HepG2 (cell line): ENCODE measurements around the gene KRT10. TPM values are rescaled to one million over a fixed set of nuclear protein-coding genes. Genes with fewer than 3 reads are reported as not detected.

Experiments
- ATAC-seq: fragments of 200-7000 bp; cut with Tn5 transposase; 3 replicates; pipeline ENCODE4 v1.9.1; 2020; ENCODE audit warnings: mild to moderate bottlenecking, moderate library complexity
- BruUV-seq: library from RNA; stranded (reverse); fragments of 400-500 nt; replicated peaks from 2 replicates; lab custom pipeline; 2021; lab: Mats Ljungman, UMichigan
- CTCF ChIA-PET: fragments of 300-600 bp; formaldehyde crosslinking; extraction: SDS; loops from one replicate; lab custom pipeline; 2021; ENCODE audit warnings: low total read pairs, inconsistent platforms, low intra/inter-chr PET ratio; lab: Yijun Ruan, JAX
- POLR2A ChIA-PET: fragments of 350-600 bp; sonication (Branson Sonifier 250); formaldehyde crosslinking; loops from one replicate; lab custom pipeline; 2020; ENCODE audit warnings: antibody characterized with exemption, inconsistent platforms; lab: Yijun Ruan, JAX
- DNase-seq: peaks from one replicate; pipeline ENCODE4 v3.0.0-alpha.2; 2015; ENCODE audit warnings: low spot score
- FAIRE-seq: peaks from 3 replicates; lab custom pipeline; 2011; peaks lifted over from hg19 to GRCh38; lab: Jason Lieb, UNC
- H2AFZ ChIP-seq: one replicate; pipeline ENCODE4 v1.6.1; 2011; ENCODE audit warnings: low read length, inconsistent platforms
- H3K27ac ChIP-seq: fragments of 300-600 bp; 3 replicates; pipeline ENCODE4 v1.8.0; 2011; ENCODE audit warnings: mixed run types, mild to moderate bottlenecking, mixed read lengths, low read length, inconsistent platforms; ENCODE audit not compliant: insufficient read depth; ENCODE audit errors: extremely low read length
- H3K27me3 ChIP-seq, 2 experiments: fragments of 200-600 bp in 1 of 2; 2 replicates in 1 of 2; 3 replicates in 1 of 2; pipeline versions ENCODE4 v1.6.0 to v1.8.0; 2011; ENCODE audit warnings: low read length in 2 of 2, mild to moderate bottlenecking in 2 of 2, moderate library complexity in 2 of 2, inconsistent platforms in 1 of 2; ENCODE audit not compliant: insufficient read depth in 2 of 2, control insufficient read depth in 1 of 2
- H3K36me3 ChIP-seq, 2 experiments: fragments of 200-600 bp in 1 of 2; replicated peaks in 1 of 2; 2 replicates in 1 of 2; 3 replicates in 1 of 2; pipeline versions ENCODE4 v1.5.1 to v1.8.0; 2011; ENCODE audit warnings: low read length in 2 of 2, inconsistent platforms in 1 of 2; ENCODE audit not compliant: insufficient read depth in 2 of 2, control insufficient read depth in 1 of 2
- H3K4me1 ChIP-seq: 2 replicates; pipeline ENCODE4 v1.5.1; 2012; ENCODE audit warnings: low read length, inconsistent platforms; ENCODE audit not compliant: insufficient read depth
- H3K4me2 ChIP-seq: 2 replicates; pipeline ENCODE4 v1.6.0; 2011; ENCODE audit warnings: low read depth, low read length, inconsistent platforms
- H3K4me3 ChIP-seq, 3 experiments: fragments of 200-600 bp in 1 of 3; sonication (generic), shearing (Covaris generic) in 1 of 3; replicated peaks in 1 of 3; 2 replicates each; pipeline ENCODE4 v1.5.1; 2011 to 2016; ENCODE audit warnings: low read length in 3 of 3, inconsistent platforms in 2 of 3, low read depth in 2 of 3, mild to moderate bottlenecking in 2 of 3, control low read depth in 1 of 3, mixed read lengths in 1 of 3; ENCODE audit not compliant: insufficient read depth in 1 of 3
- H3K79me2 ChIP-seq: one replicate; pipeline ENCODE4 v1.6.1; 2011; ENCODE audit warnings: low read length, inconsistent platforms; ENCODE audit not compliant: insufficient read depth
- H3K9ac ChIP-seq: 2 replicates; pipeline ENCODE4 v1.6.0; 2011; ENCODE audit warnings: mild to moderate bottlenecking, low read depth, low read length, inconsistent platforms; ENCODE audit not compliant: insufficient read depth
- H3K9me3 ChIP-seq: 2 replicates; pipeline ENCODE4 v1.5.1; 2012; ENCODE audit warnings: mild to moderate bottlenecking, low read length
- H4K20me1 ChIP-seq: 2 replicates; pipeline ENCODE4 v1.6.0; 2011; ENCODE audit warnings: inconsistent platforms, mild to moderate bottlenecking, low read length, moderate library complexity; ENCODE audit not compliant: insufficient read depth
- HNRNPH1 ChIP-seq: fragments of 200-400 bp; formaldehyde crosslinking; optimal IDR thresholded peaks from 2 replicates; pipeline ENCODE3; 2017; ENCODE audit warnings: mild to moderate bottlenecking, low read depth, low read length
- HNRNPUL1 ChIP-seq: fragments of 200-400 bp; formaldehyde crosslinking; IDR thresholded peaks from 2 replicates; pipeline ENCODE4 v1.6.1; 2017; ENCODE audit warnings: low read depth, mild to moderate bottlenecking, low read length, moderate library complexity
- IRX3 ChIP-seq: sonication (generic); formaldehyde crosslinking; IDR thresholded peaks from 2 replicates; pipeline ENCODE4 v1.8.1; 2023; ENCODE audit warnings: mild to moderate bottlenecking, low read depth, missing genetic modification reagents, borderline replicate concordance
- MATR3 ChIP-seq: sonication (generic); formaldehyde crosslinking; IDR thresholded peaks from 2 replicates; pipeline ENCODE4 v1.4.0; 2020; ENCODE audit warnings: missing genetic modification reagents
- MXI1 ChIP-seq: IDR thresholded peaks from 3 replicates; pipeline ENCODE4 v1.6.1; 2012; ENCODE audit warnings: low read depth, low read length, inconsistent platforms, borderline replicate concordance
- REST ChIP-seq, 2 experiments: IDR thresholded peaks; 2 replicates each; pipeline ENCODE4 v1.6.1; 2011 to 2012; ENCODE audit warnings: low read length in 2 of 2, borderline replicate concordance in 1 of 2, low read depth in 1 of 2, mild to moderate bottlenecking in 1 of 2, moderate library complexity in 1 of 2
- SALL1 ChIP-seq: sonication (generic); formaldehyde crosslinking; IDR thresholded peaks from 2 replicates; pipeline ENCODE4 v1.8.0; 2022; ENCODE audit warnings: mild to moderate bottlenecking, missing genetic modification reagents
- SNAPC2 ChIP-seq: sonication (generic); formaldehyde crosslinking; IDR thresholded peaks from 2 replicates; pipeline ENCODE4 v1.8.1; 2022; ENCODE audit warnings: mild to moderate bottlenecking, missing genetic modification reagents
- U2AF2 ChIP-seq: fragments of 200-400 bp; formaldehyde crosslinking; IDR thresholded peaks from 2 replicates; pipeline ENCODE4 v1.6.1; 2017; ENCODE audit warnings: low read depth, mild to moderate bottlenecking, low read length
- YY1 ChIP-seq: IDR thresholded peaks from 2 replicates; pipeline ENCODE4 v1.6.1; 2011; ENCODE audit warnings: low read length, low read depth, moderate library complexity, mild to moderate bottlenecking; ENCODE audit not compliant: insufficient read depth, insufficient replicate concordance
- ZNF260 ChIP-seq: sonication (generic); formaldehyde crosslinking; IDR thresholded peaks from 2 replicates; pipeline ENCODE4 v1.4.0; 2020; ENCODE audit warnings: missing genetic modification reagents, low read depth, mild to moderate bottlenecking, borderline replicate concordance
- ZNF317 ChIP-seq: sonication (generic); formaldehyde crosslinking; IDR thresholded peaks from 2 replicates; pipeline ENCODE4 v1.5.0; 2020; ENCODE audit warnings: mild to moderate bottlenecking, missing genetic modification reagents
- ZNF775 ChIP-seq: sonication (generic); formaldehyde crosslinking; IDR thresholded peaks from 2 replicates; pipeline ENCODE4 v1.4.0; 2020; ENCODE audit warnings: missing genetic modification reagents, mild to moderate bottlenecking, moderate library complexity, borderline replicate concordance
- ZNF800 ChIP-seq: sonication (generic); formaldehyde crosslinking; IDR thresholded peaks from 2 replicates; pipeline ENCODE4 v1.4.0; 2020; ENCODE audit warnings: missing genetic modification reagents
- WGBS: methylation state at CpG from one replicate; pipeline ENCODE4 v1.1.6; 2017; ENCODE audit warnings: low lambda C conversion rate; 5-methylcytosine and 5-hydroxymethylcytosine counted together
- in situ Hi-C: cut with HindIII; loops from 2 replicates; pipeline ENCODE4 v1.10.0; 2017; ENCODE audit warnings: low pct_unique_long_range_greater_than_20kb; ENCODE audit not compliant: extremely low pct_ligation_motif_present
- intact Hi-C: fragments of 100-400 bp; cut with micrococcal nuclease; formaldehyde crosslinking; loops from one replicate; pipeline ENCODE4 v1.10.0; 2022; ENCODE audit not compliant: unreplicated experiment
- polyA plus RNA-seq, 8 experiments: library from polyadenylated mRNA; depleted of rRNA in 3 of 8; stranded (reverse) in 7 of 8; unstranded in 1 of 8; fragments of >200 nt; fragmentation: Illumina TruSeq in 4 of 8; extraction: Trizol in 4 of 8; gene quantifications; 2 replicates each; pipeline versions ENCODE4 v1.2.1 to v1.2.3, GENCODE V29; 2011 to 2016; ENCODE audit warnings: low read depth in 4 of 8, missing spikeins in 1 of 8, mixed read lengths in 1 of 8; ENCODE audit not compliant: insufficient read depth in 1 of 8
- total RNA-seq, 5 experiments: library from RNA; depleted of rRNA; stranded (reverse); fragments of >200 nt; fragmentation: Illumina TruSeq; extraction: Trizol; gene quantifications; 2 replicates each; pipeline ENCODE4 v1.2.3, GENCODE V29; 2016; ENCODE audit warnings: low read depth in 1 of 5
- TF ChIP-seq, protein P1 (sequence below): sonication (generic); formaldehyde crosslinking; IDR thresholded peaks from 2 replicates; pipeline ENCODE4 v1.4.0; 2020; ENCODE audit warnings: missing genetic modification reagents
- TF ChIP-seq, protein P2 (sequence below): IDR thresholded peaks from 2 replicates; pipeline ENCODE4 v1.6.1; 2016; ENCODE audit warnings: low read depth, control low read depth

The KRT10 gene
- total and polyA plus RNA-seq, 2 of the 13 experiments (the other 11 are each of a cell fraction or from before 2014, with no cell fraction given) = 25.1 to 27.5 TPM

- TF ChIP-seq SALL1 (CRISPR knock-in tag) = no peak
- no peak for TF ChIP-seq U2AF2
- no peak for TF ChIP-seq ZNF775 (CRISPR knock-in tag)
- TF ChIP-seq MATR3 (CRISPR knock-in tag) = no peak
- TF ChIP-seq YY1 = no peak
- TF ChIP-seq HNRNPUL1 = no peak
- no peak for TF ChIP-seq IRX3 (CRISPR knock-in tag)
- TF ChIP-seq, all 625 proteins: peak for 0
Measured at GRCh38 chr17:40777459-40777858, 45.0 kb downstream of the KRT10 start (continued).

DNA sequence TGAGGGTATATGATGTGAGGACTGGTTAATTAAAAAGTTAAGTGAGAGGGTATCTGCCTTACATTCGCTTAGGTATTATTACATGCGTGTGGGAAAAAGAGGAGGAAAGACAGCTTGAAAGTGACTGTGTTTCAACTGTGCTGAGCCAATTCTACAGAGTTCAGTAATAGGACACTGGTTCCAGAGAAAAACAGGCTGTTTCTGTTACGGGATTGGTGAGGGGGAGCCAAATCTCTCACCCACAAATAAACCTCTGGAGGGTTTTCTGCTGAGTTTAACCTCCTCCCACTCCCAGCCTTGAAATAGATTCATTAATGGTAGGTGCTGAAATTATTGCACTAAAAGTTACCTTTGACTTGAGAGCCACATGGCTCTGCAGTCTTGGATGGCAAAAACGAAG, 46.5 kb downstream of the KRT10 start:
- Histone ChIP-seq H3K9me3 (no peaks in the 10 kb centered on the region), H4K20me1 (no peaks in the 10 kb centered on the region), H3K36me3 (no peaks in the 10 kb centered on the region), H3K4me1 (0 out of 2 replicates have a peak, but pooled peaks cover 8% of the 10 kb centered on the region), H3K27me3 (peaks cover 0 to 40% of the 10 kb centered on the region in 2 experiments; a peak in 4 of 5 replicates), H2AFZ (no peak overlapping the region), H3K27ac (no peak overlapping the region), H3K4me2 (no peak overlapping the region), H3K79me2 (no peaks in the 10 kb centered on the region), H3K9ac (no peak overlapping the region), H3K4me3 (no peak overlapping the region)
- WGBS = 3% methylated on average over 4 of the region's 4 CpGs
- ATAC-seq (no peak), FAIRE-seq (no peak), DNase-seq (no peak)
- ChIA-PET POLR2A (no interaction called here), CTCF (no interaction called here)
- no TSS peak for BruUV-seq
- intact Hi-C loops = no loop called here
- in situ Hi-C loops = no loop called here
- TF ChIP-seq MXI1 (no peak), ZNF260 (CRISPR knock-in tag) (no peak), ZNF800 (no peak), ZNF317 (CRISPR knock-in tag) (no peak), REST (IDR thresholded peaks at IDR 0.05; ENCODE audit: borderline replicate concordance in 1 of 2, low read depth in 1 of 2, low read length in 2 of 2) (no peak), HNRNPH1 (no peak), SNAPC2 (CRISPR knock-in tag) (no peak)
- TF ChIP-seq, protein P1, sequence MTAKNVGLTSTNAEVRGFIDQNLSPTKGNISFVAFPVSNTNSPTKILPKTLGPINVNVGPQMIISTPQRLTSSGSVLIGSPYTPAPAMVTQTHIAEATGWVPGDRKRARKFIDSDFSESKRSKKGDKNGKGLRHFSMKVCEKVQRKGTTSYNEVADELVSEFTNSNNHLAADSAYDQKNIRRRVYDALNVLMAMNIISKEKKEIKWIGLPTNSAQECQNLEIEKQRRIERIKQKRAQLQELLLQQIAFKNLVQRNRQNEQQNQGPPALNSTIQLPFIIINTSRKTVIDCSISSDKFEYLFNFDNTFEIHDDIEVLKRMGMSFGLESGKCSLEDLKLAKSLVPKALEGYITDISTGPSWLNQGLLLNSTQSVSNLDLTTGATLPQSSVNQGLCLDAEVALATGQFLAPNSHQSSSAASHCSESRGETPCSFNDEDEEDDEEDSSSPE = no peak
- TF ChIP-seq, protein P2, sequence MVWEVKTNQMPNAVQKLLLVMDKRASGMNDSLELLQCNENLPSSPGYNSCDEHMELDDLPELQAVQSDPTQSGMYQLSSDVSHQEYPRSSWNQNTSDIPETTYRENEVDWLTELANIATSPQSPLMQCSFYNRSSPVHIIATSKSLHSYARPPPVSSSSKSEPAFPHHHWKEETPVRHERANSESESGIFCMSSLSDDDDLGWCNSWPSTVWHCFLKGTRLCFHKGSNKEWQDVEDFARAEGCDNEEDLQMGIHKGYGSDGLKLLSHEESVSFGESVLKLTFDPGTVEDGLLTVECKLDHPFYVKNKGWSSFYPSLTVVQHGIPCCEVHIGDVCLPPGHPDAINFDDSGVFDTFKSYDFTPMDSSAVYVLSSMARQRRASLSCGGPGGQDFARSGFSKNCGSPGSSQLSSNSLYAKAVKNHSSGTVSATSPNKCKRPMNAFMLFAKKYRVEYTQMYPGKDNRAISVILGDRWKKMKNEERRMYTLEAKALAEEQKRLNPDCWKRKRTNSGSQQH (CRISPR knock-in tag) = no peak
